GM18526 (cell line): Measurements from ENCODE around the gene HFE.

ENCODE experiments used
- POLR2A ChIP-seq: IDR thresholded peaks from 3 replicates; pipeline ENCODE4 v1.6.1; 2011; ENCODE audit not compliant: insufficient read length; ENCODE audit errors: extremely low read depth

HFE gene, protein sequence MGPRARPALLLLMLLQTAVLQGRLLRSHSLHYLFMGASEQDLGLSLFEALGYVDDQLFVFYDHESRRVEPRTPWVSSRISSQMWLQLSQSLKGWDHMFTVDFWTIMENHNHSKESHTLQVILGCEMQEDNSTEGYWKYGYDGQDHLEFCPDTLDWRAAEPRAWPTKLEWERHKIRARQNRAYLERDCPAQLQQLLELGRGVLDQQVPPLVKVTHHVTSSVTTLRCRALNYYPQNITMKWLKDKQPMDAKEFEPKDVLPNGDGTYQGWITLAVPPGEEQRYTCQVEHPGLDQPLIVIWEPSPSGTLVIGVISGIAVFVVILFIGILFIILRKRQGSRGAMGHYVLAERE

DNA sequence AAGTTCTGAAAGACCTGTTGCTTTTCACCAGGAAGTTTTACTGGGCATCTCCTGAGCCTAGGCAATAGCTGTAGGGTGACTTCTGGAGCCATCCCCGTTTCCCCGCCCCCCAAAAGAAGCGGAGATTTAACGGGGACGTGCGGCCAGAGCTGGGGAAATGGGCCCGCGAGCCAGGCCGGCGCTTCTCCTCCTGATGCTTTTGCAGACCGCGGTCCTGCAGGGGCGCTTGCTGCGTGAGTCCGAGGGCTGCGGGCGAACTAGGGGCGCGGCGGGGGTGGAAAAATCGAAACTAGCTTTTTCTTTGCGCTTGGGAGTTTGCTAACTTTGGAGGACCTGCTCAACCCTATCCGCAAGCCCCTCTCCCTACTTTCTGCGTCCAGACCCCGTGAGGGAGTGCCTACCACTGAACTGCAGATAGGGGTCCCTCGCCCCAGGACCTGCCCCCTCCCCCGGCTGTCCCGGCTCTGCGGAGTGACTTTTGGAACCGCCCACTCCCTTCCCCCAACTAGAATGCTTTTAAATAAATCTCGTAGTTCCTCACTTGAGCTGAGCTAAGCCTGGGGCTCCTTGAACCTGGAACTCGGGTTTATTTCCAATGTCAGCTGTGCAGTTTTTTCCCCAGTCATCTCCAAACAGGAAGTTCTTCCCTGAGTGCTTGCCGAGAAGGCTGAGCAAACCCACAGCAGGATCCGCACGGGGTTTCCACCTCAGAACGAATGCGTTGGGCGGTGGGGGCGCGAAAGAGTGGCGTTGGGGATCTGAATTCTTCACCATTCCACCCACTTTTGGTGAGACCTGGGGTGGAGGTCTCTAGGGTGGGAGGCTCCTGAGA lies at the start of gene HFE:
Gene HFE, plus strand, starts transcription at position 146 of the 832 bp plus-strand sequence. Its CDS starts 12 bp downstream, at position 158.
- no peak for TF ChIP-seq POLR2A

DNA sequence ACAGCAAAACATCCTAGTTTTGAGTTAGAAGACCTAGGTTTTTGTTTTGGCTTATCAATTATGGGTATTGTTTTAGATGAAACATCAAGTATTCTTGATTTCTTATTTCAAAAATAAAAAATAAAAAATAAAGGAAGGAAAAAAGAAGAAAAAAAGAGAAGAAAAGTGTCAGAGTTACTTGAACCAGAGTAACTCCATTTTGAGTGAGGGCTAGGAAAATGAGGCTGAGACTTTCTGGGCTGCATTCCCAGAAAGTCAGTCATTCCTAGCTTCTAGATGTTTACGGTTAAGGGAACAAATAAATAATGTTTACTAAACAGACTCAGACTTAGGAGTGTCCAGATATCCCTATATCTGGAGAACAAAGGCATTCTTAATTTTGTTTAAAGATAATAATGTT lies 45.3 kb upstream of the HFE start:
- TF ChIP-seq POLR2A, result no peak

DNA sequence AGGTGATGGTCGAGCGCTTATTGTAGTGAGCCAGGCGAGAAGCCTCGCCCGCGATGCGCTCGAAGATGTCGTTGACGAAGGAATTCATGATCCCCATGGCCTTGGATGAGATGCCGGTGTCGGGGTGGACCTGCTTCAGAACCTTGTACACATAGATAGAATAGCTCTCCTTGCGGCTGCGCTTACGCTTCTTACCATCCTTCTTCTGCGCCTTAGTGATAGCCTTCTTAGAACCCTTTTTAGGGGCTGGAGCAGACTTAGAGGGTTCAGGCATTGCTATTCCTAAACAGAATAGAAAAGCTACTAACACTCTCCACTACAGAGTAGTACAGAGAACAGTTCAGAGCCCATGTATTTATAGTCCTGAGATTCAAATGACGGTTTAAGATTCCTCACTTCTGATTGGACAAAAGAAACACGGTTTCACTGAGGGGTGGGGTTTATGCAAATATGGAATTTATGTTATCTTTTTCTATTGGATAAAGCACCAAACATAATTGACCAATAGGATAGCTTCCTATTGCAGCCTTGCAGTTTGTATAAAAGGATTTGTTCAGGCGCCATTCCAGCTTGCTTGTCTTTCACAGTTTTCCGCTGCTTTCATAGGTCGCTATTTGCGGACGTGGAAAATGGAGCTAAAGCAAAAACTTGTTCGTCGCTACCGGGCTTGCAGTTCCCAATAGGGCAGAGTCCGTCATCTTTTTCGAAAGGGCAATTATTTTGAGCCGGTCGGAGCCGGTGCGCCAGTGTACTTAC lies 43.7 kb upstream of the HFE start:
- TF ChIP-seq POLR2A, result peak; percentile 96

DNA sequence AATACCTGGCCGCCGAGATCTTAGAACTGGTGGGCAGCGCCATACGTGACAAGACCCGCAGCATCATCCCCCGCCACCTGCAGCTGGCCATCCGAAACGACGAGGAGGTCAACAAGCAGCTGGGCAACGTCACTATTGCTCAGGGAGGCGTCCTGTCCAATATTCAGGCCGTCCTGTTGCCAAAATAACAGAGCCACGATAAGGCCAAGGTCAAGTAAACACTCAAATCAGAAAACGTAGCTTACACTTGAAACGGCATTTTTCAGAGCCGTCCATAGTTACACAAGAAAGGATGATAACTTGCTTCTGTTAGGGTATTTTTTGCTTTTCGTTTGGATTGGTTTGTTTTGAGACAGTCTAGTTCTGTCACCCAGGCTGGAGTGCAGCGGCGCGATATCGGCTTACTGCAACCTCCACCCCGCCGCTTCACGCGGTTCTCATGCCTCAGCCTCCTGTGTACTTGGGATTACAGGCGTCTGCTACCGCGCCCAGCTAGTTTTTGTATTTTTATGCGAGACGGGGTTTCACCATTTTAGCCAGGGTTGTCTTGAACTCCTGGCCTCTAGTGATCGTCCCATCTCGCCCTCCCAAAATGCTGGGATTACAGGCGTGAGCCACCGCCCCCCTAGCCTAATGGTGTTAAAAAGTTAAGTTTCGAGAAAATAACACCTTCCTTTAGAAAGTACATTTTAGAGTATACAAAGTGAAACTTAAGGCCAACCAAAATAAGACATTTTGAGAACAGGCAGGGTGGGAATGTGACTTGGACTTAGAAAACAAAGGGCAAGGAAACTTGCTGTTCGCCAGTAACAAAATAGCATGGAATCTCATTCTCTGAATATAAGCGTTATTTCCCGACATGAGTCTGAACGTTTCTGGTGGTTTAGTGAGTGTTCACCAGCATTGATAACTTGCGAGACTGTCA lies 42.8 kb upstream of the HFE start:
- peak; percentile 80 for TF ChIP-seq POLR2A

DNA sequence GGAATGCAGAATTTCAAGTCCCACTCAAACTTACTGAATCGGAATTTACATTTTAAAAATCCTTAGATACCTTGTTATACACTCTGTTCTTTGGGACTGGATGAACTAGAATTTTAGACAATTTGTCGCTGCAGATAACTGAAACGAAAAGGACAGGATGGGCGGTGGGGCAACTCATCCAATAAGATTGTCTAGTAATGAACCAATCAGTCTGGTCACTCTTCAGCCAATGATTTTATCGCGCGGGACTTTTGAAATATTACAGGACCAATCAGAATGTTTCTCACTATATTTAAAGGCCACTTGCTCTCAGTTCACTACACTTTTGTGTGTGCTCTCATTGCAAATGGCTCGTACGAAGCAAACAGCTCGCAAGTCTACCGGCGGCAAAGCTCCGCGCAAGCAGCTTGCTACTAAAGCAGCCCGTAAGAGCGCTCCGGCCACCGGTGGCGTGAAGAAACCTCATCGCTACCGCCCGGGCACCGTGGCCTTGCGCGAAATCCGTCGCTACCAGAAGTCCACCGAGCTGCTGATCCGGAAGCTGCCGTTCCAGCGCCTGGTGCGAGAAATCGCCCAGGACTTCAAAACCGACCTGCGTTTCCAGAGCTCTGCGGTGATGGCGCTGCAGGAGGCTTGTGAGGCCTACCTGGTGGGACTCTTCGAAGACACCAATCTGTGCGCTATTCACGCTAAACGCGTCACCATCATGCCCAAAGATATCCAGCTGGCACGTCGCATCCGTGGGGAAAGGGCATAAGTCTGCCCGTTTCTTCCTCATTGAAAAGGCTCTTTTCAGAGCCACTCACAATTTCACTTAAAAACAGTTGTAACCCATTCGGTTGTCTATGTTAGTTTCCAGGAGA lies 41.9 kb upstream of the HFE start:
- peak; percentile 100 for TF ChIP-seq POLR2A

DNA sequence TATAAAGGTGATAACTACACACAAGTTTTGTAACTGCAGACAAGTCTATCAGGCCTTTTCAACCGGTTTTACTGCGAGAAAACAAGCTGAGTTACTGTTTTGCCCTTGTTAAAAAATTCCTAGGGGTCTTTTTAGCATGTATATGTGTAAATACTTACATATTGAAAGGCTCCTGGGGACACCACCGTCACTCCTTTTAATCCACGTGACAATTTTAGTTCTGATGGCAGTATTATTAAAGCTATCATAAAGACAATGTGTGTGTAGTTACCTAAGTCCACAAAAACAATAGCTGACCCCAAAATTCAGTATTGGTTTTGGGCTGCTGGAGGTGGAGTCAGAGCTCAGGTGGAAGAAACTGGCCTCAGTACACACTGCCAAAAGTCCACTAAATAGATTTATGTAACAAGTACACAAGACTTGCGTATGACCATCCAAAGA lies 41.3 kb upstream of the HFE start:
- no peak for TF ChIP-seq POLR2A

DNA sequence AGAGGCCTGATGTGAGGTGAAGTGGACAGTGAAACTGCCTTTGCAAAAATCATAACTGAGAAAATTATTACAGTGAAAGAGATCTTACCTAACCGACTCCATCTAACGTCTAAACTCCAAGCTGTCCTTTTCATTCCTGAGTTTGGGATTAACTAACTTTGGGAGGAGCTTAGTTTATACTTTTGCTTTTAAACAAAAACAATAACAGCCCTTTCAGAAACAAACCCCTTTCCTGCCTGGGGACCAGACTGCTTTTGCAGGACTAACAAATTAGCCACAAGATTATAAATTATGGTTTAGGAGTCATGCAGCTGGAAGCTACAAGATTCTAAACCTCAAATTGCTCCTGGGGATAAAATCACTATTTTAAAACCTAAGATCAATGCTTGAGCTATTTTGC lies 38.6 kb upstream of the HFE start:
- no peak for TF ChIP-seq POLR2A

DNA sequence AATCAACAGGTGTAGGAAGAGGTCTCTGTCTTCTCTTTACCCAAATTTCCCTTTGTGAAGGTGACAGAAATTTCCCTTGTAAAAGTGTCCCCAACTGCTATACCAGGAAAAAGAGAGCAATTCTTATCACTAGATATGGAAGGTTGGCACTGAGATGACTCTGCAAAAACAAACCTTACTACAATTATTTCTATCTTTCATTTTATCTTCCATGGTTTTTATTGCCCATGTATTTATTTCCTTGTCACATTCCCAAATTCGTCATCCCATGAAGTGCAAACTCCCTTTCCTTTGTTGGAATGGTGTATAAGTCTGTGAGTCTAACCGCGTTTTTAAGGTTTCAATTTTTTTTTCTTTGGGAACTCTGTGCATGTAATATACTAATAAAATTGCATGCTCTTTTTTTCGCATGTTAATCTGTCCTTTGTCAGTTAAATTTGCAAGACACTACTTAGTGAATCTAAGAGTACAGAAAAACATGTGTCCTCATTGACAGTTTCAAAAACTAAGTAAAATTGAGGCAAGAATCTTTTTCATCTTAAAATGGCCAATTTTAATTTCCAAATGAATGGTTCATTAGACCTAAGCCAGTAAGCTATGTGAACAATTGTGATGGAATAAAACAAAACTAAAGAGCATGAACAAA lies 35.4 kb upstream of the HFE start:
- no peak for TF ChIP-seq POLR2A

DNA sequence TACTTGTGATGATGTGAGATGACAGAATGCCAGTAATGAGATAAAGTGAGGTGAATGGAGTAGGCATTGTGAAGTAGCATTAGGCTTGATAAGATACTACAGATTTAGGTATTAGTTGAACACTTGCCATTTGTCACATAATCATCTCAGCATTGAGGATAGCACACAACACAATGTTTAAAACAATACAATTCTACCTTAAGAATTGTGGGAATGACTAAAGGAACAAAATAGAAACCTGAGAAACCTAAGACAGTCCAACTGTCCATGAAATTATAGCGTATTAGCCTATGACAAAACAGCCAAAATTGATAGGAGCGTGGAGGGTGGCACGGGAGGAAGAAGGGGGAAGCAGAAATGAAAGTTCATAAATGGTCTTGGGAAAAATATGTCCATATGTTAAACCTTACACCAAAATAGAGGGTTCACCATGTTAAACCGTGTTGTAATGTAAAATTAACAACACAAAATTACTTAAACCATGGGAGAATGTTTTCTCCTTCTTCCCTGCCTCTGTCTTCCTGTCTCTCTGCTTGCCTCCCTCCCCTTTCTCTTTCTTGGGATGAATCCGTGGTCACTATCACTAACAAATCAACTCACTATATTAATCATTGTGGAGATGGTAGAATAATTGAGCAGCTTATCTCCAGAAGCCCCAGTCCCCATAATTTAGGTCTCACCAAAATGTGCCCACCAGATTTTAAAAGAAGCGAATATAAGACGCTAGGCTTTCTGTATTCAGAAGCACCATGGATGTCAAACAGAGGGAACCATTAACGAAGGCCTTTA lies 33.0 kb upstream of the HFE start:
- no peak for TF ChIP-seq POLR2A

DNA sequence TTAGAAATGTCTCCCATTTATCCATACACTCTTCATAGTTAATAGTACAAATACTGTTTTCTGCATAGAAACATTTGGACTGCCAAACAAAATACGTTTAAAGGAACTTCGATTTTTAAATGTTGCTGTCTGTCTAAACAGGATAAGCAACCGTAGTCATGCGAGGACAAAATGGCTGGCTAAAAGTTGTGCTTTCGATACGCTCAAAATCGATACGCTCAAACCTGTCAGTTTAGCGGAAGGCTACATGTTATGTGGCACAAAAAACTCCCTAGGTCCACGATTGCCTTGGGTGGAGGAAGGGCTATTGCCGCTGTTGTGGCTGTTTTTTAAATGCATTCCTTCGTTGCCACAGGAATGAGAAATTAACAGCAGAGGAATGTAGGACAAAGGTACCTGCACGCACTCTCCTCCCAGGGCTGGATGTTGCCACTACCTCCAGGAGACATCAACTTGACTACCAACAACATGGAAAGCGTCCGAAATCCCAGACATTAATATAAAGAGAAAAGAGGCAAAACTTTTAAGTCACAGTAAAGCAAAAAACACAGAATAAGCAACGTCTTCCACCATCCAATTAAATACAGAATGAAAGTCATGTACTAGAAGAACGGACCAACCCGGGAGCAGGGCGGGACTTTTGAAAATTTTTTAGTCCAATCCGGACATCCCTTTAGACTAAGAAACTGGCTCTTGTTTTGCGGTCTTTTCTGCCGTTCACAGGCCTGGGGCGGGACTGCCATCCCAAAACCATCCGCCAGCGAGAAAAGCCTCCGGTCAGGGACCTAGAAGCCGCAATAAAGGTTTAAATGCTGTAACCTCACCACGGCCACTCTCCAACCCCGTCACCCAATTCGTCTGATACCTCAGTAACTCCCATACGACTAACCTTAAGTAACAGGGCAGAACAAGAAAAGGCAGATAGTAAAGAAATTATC lies 32.2 kb upstream of the HFE start:
- TF ChIP-seq POLR2A, result peak; percentile 87
